ENCODE data around the gene PIP5K1C.
"Not testable (repeated sequence)": the region's sequence is repeated elsewhere in the genome, so short reads cannot be mapped to it uniquely, and the experiment has no call there.

The PIP5K1C gene

GRCh38 chr19:3669082-3669946, 31.0 kb downstream of the PIP5K1C start:
- Histone ChIP-seq H3K4me1 (ENCODE audit: control insufficient read depth, low read depth, low read length) (no peaks in the 10 kb centered on the region), H3K27me3 (ENCODE audit: control insufficient read depth, insufficient read depth, low read length) (no peaks in the 10 kb centered on the region)

GRCh38 chr19:3668331-3669081, 31.8 kb downstream of the PIP5K1C start:
- H3K27ac ChIP-seq (ENCODE audit: low read length) = no peak overlapping the region
- no peak overlapping the region for H3K4me3 ChIP-seq (ENCODE audit: low read length)
- no peaks in the 10 kb centered on the region for H3K9me3 ChIP-seq (ENCODE audit: control insufficient read depth, low read depth, low read length)
- no peak overlapping the region for H3K9ac ChIP-seq (ENCODE audit: low read length)
- H3K36me3 ChIP-seq (ENCODE audit: control insufficient read depth, low read depth, low read length) = peaks cover 6% of the 10 kb centered on the region
- no peaks in the 10 kb centered on the region for H3K4me1 ChIP-seq (ENCODE audit: control insufficient read depth, low read depth, low read length)
- no peaks in the 10 kb centered on the region for H3K27me3 ChIP-seq (ENCODE audit: control insufficient read depth, insufficient read depth, low read length)

More at GRCh38 chr19:3669082-3669946, 31.0 kb downstream of the PIP5K1C start:
- H3K27ac ChIP-seq (ENCODE audit: low read length) = no peak overlapping the region
- no peak overlapping the region for H3K9ac ChIP-seq (ENCODE audit: low read length)
- H3K36me3 ChIP-seq (ENCODE audit: control insufficient read depth, low read depth, low read length) = no peaks in the 10 kb centered on the region
- H3K4me3 ChIP-seq (ENCODE audit: low read length) = no peak overlapping the region
- no peaks in the 10 kb centered on the region for H3K9me3 ChIP-seq (ENCODE audit: control insufficient read depth, low read depth, low read length)

- no peaks in the 10 kb centered on the region for H3K9me3 ChIP-seq (ENCODE audit: control insufficient read depth, low read depth, low read length)
- no peak overlapping the region for H3K4me3 ChIP-seq (ENCODE audit: low read length)
- peaks cover 11% of the 10 kb centered on the region for H3K36me3 ChIP-seq (ENCODE audit: control insufficient read depth, low read depth, low read length)
- H3K27me3 ChIP-seq (ENCODE audit: control insufficient read depth, insufficient read depth, low read length) = no peaks in the 10 kb centered on the region
- H3K9ac ChIP-seq (ENCODE audit: low read length) = no peak overlapping the region
- no peaks in the 10 kb centered on the region for H3K4me1 ChIP-seq (ENCODE audit: control insufficient read depth, low read depth, low read length)
- H3K27ac ChIP-seq (ENCODE audit: low read length) = no peak overlapping the region
These were observed 32.5 kb downstream of the PIP5K1C start for GRCh38 chr19:3667766-3668165.

GRCh38 chr19:3667037-3667638, 33.1 kb downstream of the PIP5K1C start:
- Histone ChIP-seq H3K4me3 (ENCODE audit: low read length) (no peak overlapping the region), H3K9ac (ENCODE audit: low read length) (no peak overlapping the region), H3K36me3 (ENCODE audit: control insufficient read depth, low read depth, low read length) (peaks cover 11% of the 10 kb centered on the region), H3K9me3 (ENCODE audit: control insufficient read depth, low read depth, low read length) (no peaks in the 10 kb centered on the region), H3K27ac (ENCODE audit: low read length) (no peak overlapping the region), H3K4me1 (ENCODE audit: control insufficient read depth, low read depth, low read length) (no peaks in the 10 kb centered on the region), H3K27me3 (ENCODE audit: control insufficient read depth, insufficient read depth, low read length) (no peaks in the 10 kb centered on the region)

- not testable (repeated sequence) for H3K4me1 ChIP-seq (ENCODE audit: control insufficient read depth, low read depth, low read length)
These were observed 33.8 kb downstream of the PIP5K1C start for GRCh38 chr19:3666545-3666856.

GRCh38 chr19:3665681-3666544, 34.4 kb downstream of the PIP5K1C start:
- Histone ChIP-seq H3K4me1 (ENCODE audit: control insufficient read depth, low read depth, low read length) (no peaks in the 10 kb centered on the region), H3K9me3 (ENCODE audit: control insufficient read depth, low read depth, low read length) (no peaks in the 10 kb centered on the region), H3K27me3 (ENCODE audit: control insufficient read depth, insufficient read depth, low read length) (no peaks in the 10 kb centered on the region), H3K36me3 (ENCODE audit: control insufficient read depth, low read depth, low read length) (peaks cover 11% of the 10 kb centered on the region), H3K27ac (ENCODE audit: low read length) (no peak overlapping the region), H3K4me3 (ENCODE audit: low read length) (no peak overlapping the region), H3K9ac (ENCODE audit: low read length) (no peak overlapping the region)

More at GRCh38 chr19:3666545-3666856, 33.8 kb downstream of the PIP5K1C start:
- peaks cover 11% of the 10 kb centered on the region for H3K36me3 ChIP-seq (ENCODE audit: control insufficient read depth, low read depth, low read length)
- H3K4me3 ChIP-seq (ENCODE audit: low read length); H3K9me3 ChIP-seq (ENCODE audit: control insufficient read depth, low read depth, low read length); H3K9ac ChIP-seq (ENCODE audit: low read length); H3K27ac ChIP-seq (ENCODE audit: low read length); H3K27me3 ChIP-seq (ENCODE audit: control insufficient read depth, insufficient read depth, low read length): not testable (repeated sequence)

GRCh38 chr19:3664879-3665642, 35.2 kb downstream of the PIP5K1C start:
- Histone ChIP-seq H3K36me3 (ENCODE audit: control insufficient read depth, low read depth, low read length) (peaks cover 11% of the 10 kb centered on the region), H3K9ac (ENCODE audit: low read length) (no peak overlapping the region), H3K27ac (ENCODE audit: low read length) (no peak overlapping the region), H3K9me3 (ENCODE audit: control insufficient read depth, low read depth, low read length) (no peaks in the 10 kb centered on the region), H3K27me3 (ENCODE audit: control insufficient read depth, insufficient read depth, low read length) (no peaks in the 10 kb centered on the region), H3K4me3 (ENCODE audit: low read length) (no peak overlapping the region), H3K4me1 (ENCODE audit: control insufficient read depth, low read depth, low read length) (no peaks in the 10 kb centered on the region)

- no peaks in the 10 kb centered on the region for H3K4me1 ChIP-seq (ENCODE audit: control insufficient read depth, low read depth, low read length)
- no peak overlapping the region for H3K4me3 ChIP-seq (ENCODE audit: low read length)
- H3K9me3 ChIP-seq (ENCODE audit: control insufficient read depth, low read depth, low read length) = no peaks in the 10 kb centered on the region
- H3K36me3 ChIP-seq (ENCODE audit: control insufficient read depth, low read depth, low read length) = peaks cover 11% of the 10 kb centered on the region
- H3K27ac ChIP-seq (ENCODE audit: low read length) = no peak overlapping the region
- no peaks in the 10 kb centered on the region for H3K27me3 ChIP-seq (ENCODE audit: control insufficient read depth, insufficient read depth, low read length)
- H3K9ac ChIP-seq (ENCODE audit: low read length) = no peak overlapping the region
These were observed 36.4 kb downstream of the PIP5K1C start for GRCh38 chr19:3663838-3664237.

GRCh38 chr19:3661284-3662238, 38.7 kb downstream of the PIP5K1C start:
- Histone ChIP-seq H3K4me3 (ENCODE audit: low read length) (no peak overlapping the region), H3K36me3 (ENCODE audit: control insufficient read depth, low read depth, low read length) (peaks cover 11% of the 10 kb centered on the region), H3K27ac (ENCODE audit: low read length) (no peak overlapping the region), H3K9me3 (ENCODE audit: control insufficient read depth, low read depth, low read length) (no peaks in the 10 kb centered on the region), H3K27me3 (ENCODE audit: control insufficient read depth, insufficient read depth, low read length) (no peaks in the 10 kb centered on the region), H3K9ac (ENCODE audit: low read length) (no peak overlapping the region), H3K4me1 (ENCODE audit: control insufficient read depth, low read depth, low read length) (no peaks in the 10 kb centered on the region)
